Mesenchymal stem cell (in vitro differentiated cells and primary cell): Measurements from ENCODE around the gene ADSL.

ENCODE experiments used
- DNase-seq: peaks from one replicate; pipeline ENCODE4 v3.0.0-alpha.2; 2013
- H2AFZ ChIP-seq: one replicate; pipeline ENCODE4 v1.6.1; 2013; ENCODE audit warnings: low read depth, mild to moderate bottlenecking, control low read depth, inconsistent platforms, low read length, moderate library complexity
- H2AK5ac ChIP-seq: 2 replicates; pipeline ENCODE4 v1.6.1; 2013; ENCODE audit warnings: low read length, moderate library complexity, mild to moderate bottlenecking, inconsistent platforms; ENCODE audit not compliant: severe bottlenecking
- H2BK120ac ChIP-seq: one replicate; pipeline ENCODE4 v1.6.1; 2013; ENCODE audit warnings: low read depth, mild to moderate bottlenecking, inconsistent platforms, low read length, moderate library complexity
- H2BK12ac ChIP-seq, 2 experiments: one replicate each; pipeline ENCODE4 v1.6.1; 2013; ENCODE audit warnings: inconsistent platforms in 2 of 2, low read length in 2 of 2, mild to moderate bottlenecking in 2 of 2, moderate library complexity in 2 of 2, control low read depth in 1 of 2
- H2BK15ac ChIP-seq: one replicate; pipeline ENCODE4 v1.6.1; 2013; ENCODE audit warnings: mild to moderate bottlenecking, low read depth, inconsistent platforms; ENCODE audit not compliant: poor library complexity, severe bottlenecking
- H2BK5ac ChIP-seq: 2 replicates; pipeline ENCODE4 v1.6.1; 2013; ENCODE audit warnings: low read depth, mild to moderate bottlenecking, low read length, control low read depth, inconsistent platforms; ENCODE audit not compliant: poor library complexity, severe bottlenecking
- H3K14ac ChIP-seq, 2 experiments: one replicate each; pipeline ENCODE4 v1.6.1; 2013; ENCODE audit warnings: inconsistent platforms in 2 of 2, low read length in 2 of 2, control low read depth in 1 of 2, mild to moderate bottlenecking in 1 of 2, moderate library complexity in 1 of 2
- H3K18ac ChIP-seq, 2 experiments: one replicate each; pipeline ENCODE4 v1.6.1; 2013; ENCODE audit warnings: inconsistent platforms in 2 of 2, low read length in 2 of 2, control low read depth in 1 of 2, low read depth in 1 of 2, mild to moderate bottlenecking in 1 of 2
- H3K23ac ChIP-seq, 2 experiments: one replicate each; pipeline ENCODE4 v1.6.1; 2013; ENCODE audit warnings: inconsistent platforms in 2 of 2, low read length in 2 of 2, mild to moderate bottlenecking in 2 of 2, moderate library complexity in 2 of 2, control low read depth in 1 of 2
- H3K27ac ChIP-seq: 2 replicates; pipeline ENCODE4 v1.5.1; 2013; ENCODE audit warnings: mild to moderate bottlenecking, moderate library complexity, low read length, control low read depth, inconsistent platforms; ENCODE audit not compliant: poor library complexity, severe bottlenecking
- H3K27me3 ChIP-seq, 2 experiments: 2 replicates each; pipeline versions ENCODE4 v1.6.1 to v1.7.0; 2013; ENCODE audit warnings: low read length in 2 of 2, mild to moderate bottlenecking in 2 of 2, moderate library complexity in 2 of 2, control low read depth in 1 of 2, inconsistent platforms in 1 of 2; ENCODE audit not compliant: control insufficient read depth in 1 of 2, insufficient read depth in 1 of 2
- H3K36me3 ChIP-seq, 2 experiments: 2 replicates each; pipeline versions ENCODE4 v1.6.1 to v1.7.0; 2013; ENCODE audit warnings: low read length in 2 of 2, control low read depth in 1 of 2, inconsistent platforms in 1 of 2, low read depth in 1 of 2, mild to moderate bottlenecking in 1 of 2; ENCODE audit not compliant: insufficient read depth in 2 of 2, control insufficient read depth in 1 of 2
- H3K4ac ChIP-seq, 2 experiments: one replicate each; pipeline ENCODE4 v1.6.1; 2013; ENCODE audit warnings: inconsistent platforms in 2 of 2, low read length in 2 of 2, mild to moderate bottlenecking in 2 of 2, moderate library complexity in 2 of 2, control low read depth in 1 of 2, low read depth in 1 of 2
- H3K4me1 ChIP-seq: 2 replicates; pipeline ENCODE4 v1.6.1; 2013; ENCODE audit warnings: low read depth, low read length, control low read depth; ENCODE audit not compliant: control insufficient read depth, insufficient read depth
- H3K4me2 ChIP-seq: 2 replicates; pipeline ENCODE4 v1.6.1; 2013; ENCODE audit warnings: low read length, mild to moderate bottlenecking, inconsistent platforms; ENCODE audit not compliant: poor library complexity, severe bottlenecking
- H3K4me3 ChIP-seq, 2 experiments: 2 replicates each; pipeline versions ENCODE4 v1.5.1 to v1.7.0; 2013; ENCODE audit warnings: low read length in 2 of 2, mild to moderate bottlenecking in 2 of 2, control low read depth in 1 of 2, low read depth in 1 of 2; ENCODE audit not compliant: insufficient read depth in 1 of 2
- H3K79me1 ChIP-seq: replicated peaks from 2 replicates; pipeline ENCODE4 v1.6.1; 2013; ENCODE audit warnings: mild to moderate bottlenecking, control low read depth, low read length, inconsistent platforms; ENCODE audit not compliant: poor library complexity, severe bottlenecking
- H3K9ac ChIP-seq: 2 replicates; pipeline ENCODE4 v1.7.0; 2013; ENCODE audit warnings: mild to moderate bottlenecking, low read length, moderate library complexity
- H3K9me3 ChIP-seq: 2 replicates; pipeline ENCODE4 v1.7.0; 2013; ENCODE audit warnings: mild to moderate bottlenecking, low read length; ENCODE audit not compliant: control insufficient read depth
- H4K8ac ChIP-seq: one replicate; pipeline ENCODE4 v1.6.1; 2013; ENCODE audit warnings: inconsistent platforms, mild to moderate bottlenecking, low read length, moderate library complexity
- H4K91ac ChIP-seq: one replicate; pipeline ENCODE4 v1.6.1; 2013; ENCODE audit warnings: mild to moderate bottlenecking, low read length, inconsistent platforms
- WGBS: methylation state at CpG from one replicate; pipeline ENCODE4 v1.1.7; 2013; ENCODE audit warnings: mixed read lengths; 5-methylcytosine and 5-hydroxymethylcytosine counted together

ADSL gene

DNA sequence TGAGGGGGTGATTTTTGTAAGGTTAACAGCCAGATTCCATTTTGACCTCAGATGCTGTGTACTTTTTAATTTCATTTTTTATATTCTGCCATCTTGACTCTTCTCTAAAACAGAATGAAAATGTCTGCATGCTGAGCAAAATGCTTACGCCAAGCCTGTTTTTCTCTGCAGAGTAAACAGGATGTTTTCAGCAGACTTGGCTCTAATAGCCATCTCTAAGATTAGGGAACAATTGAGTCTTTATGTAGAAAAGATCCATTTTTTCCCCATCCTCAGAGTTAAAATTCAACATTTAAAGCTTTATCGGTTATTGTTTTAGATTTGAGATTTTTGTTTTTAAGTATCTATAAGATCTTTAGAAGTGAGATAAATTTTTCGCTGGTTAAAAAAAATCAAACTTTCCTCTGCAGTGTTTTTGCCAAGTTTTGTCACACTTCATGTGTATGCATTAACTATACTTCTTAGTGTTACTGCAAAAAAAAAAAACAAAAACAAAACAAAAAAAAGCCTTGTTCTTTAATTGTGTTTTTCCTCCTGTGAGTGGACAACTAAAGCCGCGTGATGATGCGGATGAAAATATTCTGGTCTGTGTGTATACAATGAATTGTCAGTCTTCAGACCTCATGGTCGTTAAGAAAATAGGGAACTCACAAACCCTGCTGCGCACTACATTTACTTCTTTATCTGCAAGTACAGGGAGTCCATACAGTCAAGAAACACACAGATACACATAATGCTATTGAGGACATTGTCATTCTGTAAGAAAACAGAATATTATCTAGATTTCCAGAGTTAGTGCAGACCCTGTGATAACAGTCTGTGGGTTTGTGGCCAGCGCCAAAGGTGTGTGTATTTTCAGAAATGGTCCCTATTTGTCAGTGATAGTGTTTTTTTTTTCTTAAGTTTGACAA, 17.5 kb upstream of the ADSL start:
- 96% methylated on average over 5 of the region's 9 CpGs for whole genome bisulfite sequencing
- H3K4me1 ChIP-seq: peaks cover 10% of the 10 kb centered on the region
- no peak overlapping the region for H2AFZ ChIP-seq
- peaks cover 22 to 74% of the 10 kb centered on the region in 2 experiments for H3K36me3 ChIP-seq
- no peak overlapping the region for H3K4me3 ChIP-seq
- H4K91ac ChIP-seq: no peak overlapping the region
- DNase-seq: no peak
- H3K9ac ChIP-seq: no peak overlapping the region
- no peaks in the 10 kb centered on the region for H3K9me3 ChIP-seq
- H3K79me1 ChIP-seq: peaks cover 9% of the 10 kb centered on the region
- H2BK15ac ChIP-seq: no peak overlapping the region
- no peak overlapping the region for H2AK5ac ChIP-seq
- no peak overlapping the region for H3K4me2 ChIP-seq
- no peak overlapping the region for H2BK120ac ChIP-seq
- H3K23ac ChIP-seq: no peak overlapping the region
- H3K27me3 ChIP-seq: no peaks in the 10 kb centered on the region
- no peak overlapping the region for H2BK12ac ChIP-seq
- H3K27ac ChIP-seq: no peak overlapping the region
- H3K14ac ChIP-seq: no peak overlapping the region
- H2BK5ac ChIP-seq: no peak overlapping the region
- no peak overlapping the region for H3K18ac ChIP-seq
- H3K4ac ChIP-seq: no peak overlapping the region
- no peak overlapping the region for H4K8ac ChIP-seq

DNA sequence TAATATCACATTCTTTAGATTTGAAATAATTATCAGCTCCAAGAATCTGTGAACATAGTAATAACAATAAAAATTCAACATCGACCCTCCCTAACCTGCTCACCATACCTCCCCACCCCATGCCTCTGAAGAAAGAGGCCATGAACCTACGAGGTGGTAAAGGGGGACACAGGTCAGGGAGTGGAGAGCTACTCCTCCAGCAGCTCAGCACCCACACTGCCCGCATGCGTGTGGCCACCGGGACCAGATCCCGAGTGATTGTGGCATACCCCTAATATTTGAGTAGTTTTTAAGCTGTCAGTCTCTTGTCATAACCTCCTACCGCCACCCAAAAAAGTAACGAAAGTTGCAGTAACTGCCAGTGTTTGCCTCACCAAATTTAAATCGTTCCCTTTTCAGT, 16.8 kb upstream of the ADSL start:
- no peak overlapping the region for H3K4ac ChIP-seq
- H3K79me1 ChIP-seq: peaks cover 10% of the 10 kb centered on the region
- no peak overlapping the region for H3K27ac ChIP-seq
- no peak overlapping the region for H3K18ac ChIP-seq
- H4K91ac ChIP-seq: no peak overlapping the region
- peaks cover 18 to 70% of the 10 kb centered on the region in 2 experiments for H3K36me3 ChIP-seq
- 95% methylated on average over 6 of the region's 9 CpGs for WGBS
- H2AFZ ChIP-seq: no peak overlapping the region
- H2BK12ac ChIP-seq: no peak overlapping the region
- no peak overlapping the region for H3K4me3 ChIP-seq
- no peak overlapping the region for H4K8ac ChIP-seq
- H3K27me3 ChIP-seq: no peaks in the 10 kb centered on the region
- no peak overlapping the region for H2BK5ac ChIP-seq
- H3K23ac ChIP-seq: no peak overlapping the region
- H2BK120ac ChIP-seq: no peak overlapping the region
- H2AK5ac ChIP-seq: no peak overlapping the region
- H3K4me1 ChIP-seq: peaks cover 10% of the 10 kb centered on the region
- H3K9ac ChIP-seq: no peak overlapping the region
- H3K9me3 ChIP-seq: no peaks in the 10 kb centered on the region
- no peak overlapping the region for H3K14ac ChIP-seq
- no peak overlapping the region for H3K4me2 ChIP-seq
- no peak overlapping the region for H2BK15ac ChIP-seq
- DNase-seq: no peak

GRCh38 chr22:40330086-40330485, 16.2 kb upstream of the ADSL start:
- Histone ChIP-seq H3K4me2 (no peak overlapping the region), H3K27me3 (no peaks in the 10 kb centered on the region), H2AFZ (no peak overlapping the region), H3K14ac (no peak overlapping the region), H3K79me1 (peaks cover 8% of the 10 kb centered on the region), H3K23ac (no peak overlapping the region), H2BK120ac (no peak overlapping the region), H2BK15ac (no peak overlapping the region), H3K4me3 (no peak overlapping the region), H2AK5ac (no peak overlapping the region), H3K4ac (no peak overlapping the region), H2BK5ac (no peak overlapping the region), H3K18ac (no peak overlapping the region), H2BK12ac (no peak overlapping the region), H4K91ac (no peak overlapping the region), H3K4me1 (peaks cover 10% of the 10 kb centered on the region), H3K9ac (no peak overlapping the region), H4K8ac (no peak overlapping the region), H3K27ac (no peak overlapping the region), H3K36me3 (peaks cover 18 to 64% of the 10 kb centered on the region in 2 experiments), H3K9me3 (no peaks in the 10 kb centered on the region)
- 83% methylated on average over 4 of the region's 4 CpGs for WGBS
- no peak for DNase-seq

DNA sequence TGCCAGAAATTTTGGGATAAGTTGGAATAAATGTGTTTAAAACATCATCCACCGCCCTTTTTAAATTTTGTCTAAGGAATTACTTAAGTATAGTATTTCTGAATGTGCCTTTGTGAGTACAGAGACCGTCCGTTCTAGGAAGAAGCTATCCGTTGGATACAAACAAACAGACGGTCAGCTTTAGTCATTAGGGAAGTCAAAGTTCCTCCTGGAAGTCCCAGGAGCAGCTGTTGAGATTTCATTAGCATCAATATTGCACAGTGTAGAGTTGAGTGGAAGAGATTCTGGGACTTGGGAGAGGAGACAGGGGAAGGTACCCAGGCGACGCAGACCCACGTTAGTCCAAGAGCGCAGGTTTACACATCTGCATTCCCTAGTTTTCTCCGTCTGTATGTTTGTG, 15.7 kb upstream of the ADSL start:
- Histone ChIP-seq H3K23ac (no peak overlapping the region), H2AFZ (no peak overlapping the region), H4K8ac (no peak overlapping the region), H3K27me3 (no peaks in the 10 kb centered on the region), H3K14ac (no peak overlapping the region), H3K9me3 (no peaks in the 10 kb centered on the region), H3K9ac (no peak overlapping the region), H3K79me1 (peaks cover 4% of the 10 kb centered on the region), H3K36me3 (peaks cover 13 to 59% of the 10 kb centered on the region in 2 experiments), H4K91ac (no peak overlapping the region), H2BK120ac (no peak overlapping the region), H3K27ac (no peak overlapping the region), H3K4me3 (no peak overlapping the region), H3K4ac (no peak overlapping the region), H3K4me2 (no peak overlapping the region), H2AK5ac (no peak overlapping the region), H2BK12ac (no peak overlapping the region), H2BK5ac (no peak overlapping the region), H2BK15ac (no peak overlapping the region), H3K18ac (no peak overlapping the region), H3K4me1 (peaks cover 7% of the 10 kb centered on the region)
- DNase-seq: no peak
- 84% methylated on average over 10 of the region's 10 CpGs for WGBS
